Heart left ventricle (tissue), 16 donors: ENCODE results near the gene DNAL1. TPM values are rescaled to one million over a fixed set of nuclear protein-coding genes. Genes with fewer than 3 reads are reported as not detected.

Source experiments
- ATAC-seq, 4 donors: fragments of 200-7000 bp; cut with Tn5 transposase; one replicate each; pipeline ENCODE4 v1.9.1; 2020 to 2022; ENCODE audit warnings: moderate library complexity in 4 of 4, mild to moderate bottlenecking in 3 of 4, moderate number of reproducible peaks in 1 of 4
- DNase-seq, 5 donors: peaks; one replicate each; pipeline ENCODE4 v3.0.0-alpha.2; 2020
- H3K27ac ChIP-seq, 12 donors: fragments of 200-600 bp; sonication (generic) in 4 of 12; one replicate each; pipeline versions ENCODE4 v1.5.0 to v1.8.0; 2016 to 2022; ENCODE audit warnings: mild to moderate bottlenecking in 2 of 12
- H3K27me3 ChIP-seq, 9 donors: fragments of 200-600 bp; sonication (generic) in 2 of 9; one replicate each; pipeline versions ENCODE4 v1.5.1 to v1.8.0; 2016 to 2022; ENCODE audit warnings: mild to moderate bottlenecking in 3 of 9
- H3K36me3 ChIP-seq, 9 donors: fragments of 200-600 bp; sonication (generic) in 2 of 9; one replicate each; pipeline versions ENCODE4 v1.5.0 to v1.8.0; 2018 to 2022; ENCODE audit warnings: mild to moderate bottlenecking in 2 of 9
- H3K4me1 ChIP-seq, 12 donors: fragments of 200-600 bp; sonication (generic) in 4 of 12; one replicate each; pipeline versions ENCODE4 v1.5.0 to v1.8.0; 2016 to 2022; ENCODE audit warnings: mild to moderate bottlenecking in 3 of 12
- H3K4me3 ChIP-seq, 12 donors: fragments of 200-600 bp; sonication (generic) in 4 of 12; one replicate each; pipeline versions ENCODE4 v1.5.0 to v1.8.0; 2017 to 2022; ENCODE audit warnings: mild to moderate bottlenecking in 9 of 12, moderate library complexity in 4 of 12
- H3K9me3 ChIP-seq, 12 donors: fragments of 200-600 bp; sonication (generic) in 4 of 12; one replicate each; pipeline versions ENCODE4 v1.5.0 to v1.8.0; 2016 to 2022; ENCODE audit warnings: mild to moderate bottlenecking in 1 of 12
- CTCF ChIP-seq, 12 donors: fragments of 200-600 bp; sonication (generic) in 4 of 12; IDR thresholded peaks; one replicate each; pipeline versions ENCODE4 v1.5.0 to v1.8.0; 2018 to 2022; ENCODE audit warnings: antibody characterized with exemption in 12 of 12, mild to moderate bottlenecking in 5 of 12
- POLR2A ChIP-seq, 2 donors: fragments of 450-650 bp; IDR thresholded peaks; one replicate each; pipeline ENCODE4 v1.6.1; 2017; ENCODE audit warnings: antibody characterized with exemption in 2 of 2, mild to moderate bottlenecking in 2 of 2, moderate library complexity in 2 of 2
- WGBS, 4 donors: extraction: QIAGEN DNeasy Blood & Tissue Kit in 2 of 4; methylation state at CpG; one replicate each; pipeline versions ENCODE4 v1.1.5 to v1.1.7; 2013 to 2018; 5-methylcytosine and 5-hydroxymethylcytosine counted together
- intact Hi-C, 10 donors: fragments of 100-400 bp; cut with DNase I; formaldehyde crosslinking; loops; one replicate each; pipeline versions ENCODE4 v1.11.1 to v1.14.2; 2022
- polyA plus RNA-seq, 2 donors: library from polyadenylated mRNA; stranded (reverse); fragments of 200-250 nt; gene quantifications; one replicate each; pipeline ENCODE4 v1.2.3, GENCODE V29; 2013
- total RNA-seq, 9 donors: library from RNA; depleted of rRNA in 2 of 9; stranded (reverse); fragments of >200 nt in 2 of 9; fragmentation: NEBNext Ultra II Directional in 3 of 9; extraction: Animal tissue kit (Norgen Biotek cat#: 25700) in 3 of 9; gene quantifications; one replicate each; pipeline versions ENCODE4 v1.1.0 to v1.2.4, GENCODE V29; 2016 to 2023
- donor health status: ischemic (EF 13 %, LVEDD 7.1; RV severe dilation, severe dysfunction).
- donor health status: healthy with polysubstance abuse.
- donor health status: DM: no; HTN: yes; CAD: no.
- donor health status: DM: no; HTN: no; CAD: no.
- donor health status: ischemic (EF 25% LVEDD 6.9; RV normal size, moderate dysfunction).
- donor health status: ischemic (EF 25% LVEDD 5.7; RV mildly dilated, moderate dysfunction).
- donor health status: healthy.
- donor health status: DM: yes; HTN: yes; CAD: no.
- donor health status: ischemic (EF 35%, LVEDD 5.7; RV mildly dilated, moderate dysfunction).
- donor health status: nonischemic (EF 11% LVEDD 7.7; RV severe dilation, severe dysfunction).
- donor health status: DM: yes; HTN: yes; CAD: no.
- donor health status: PGD.
- donor health status: ischemic (EF 29% LVEDD 5.4; RV normal size, mild dysfunction).
- donor health status: nonischemic (EF 23%, LVEDD 6.1; RV moderate dilation, normal function).

Gene DNAL1
- total and polyA plus RNA-seq, 11 donors = 5.2 to 24.5 (median 13.3) TPM

- Histone ChIP-seq H3K36me3 (peaks cover 0 to 39% (median 36%) of the 10 kb centered on the region in 9 donors), H3K4me3 (peak within 1 kb of the TSS; percentile 69 to 94 (median 86)), H3K27ac (peak within 1 kb of the TSS; percentile 54 to 96 (median 92)), H3K27me3 (no peaks in the 10 kb centered on the region), H3K4me1 (peaks cover 0 to 52% (median 26%) of the 10 kb centered on the region in 12 donors), H3K9me3 (no peaks in the 10 kb centered on the region)
- DNase-seq = peak; percentile 90 to 93 (median 92)
- intact Hi-C loops = loop anchor here in 2 of 10 donors (5.0 to 10.0 kb wide), 2 partner anchors 67 to 69 kb away; partner anchors contain the start of gene DNAL1 (in 1 of the 2)
- TF ChIP-seq CTCF (IDR thresholded peaks at IDR 0.05) = no peak
- peak in 1 of 2 donors; percentile 84 for TF ChIP-seq POLR2A (IDR thresholded peaks at IDR 0.05)
- peak; percentile 55 to 89 (median 86) for ATAC-seq
- 0 to 1% (median 0%) methylated on average over 51 to 113 of the region's 113 CpGs for WGBS, 4 donors
These were observed 69.2 kb downstream of the DNAL1 start, which contains the start of gene PNMA1 for GRCh38 chr14:73713803-73714655. Gene PNMA1, minus strand, starts transcription at chr14:73714384. Its CDS starts 745 bp downstream, at chr14:73713639.

DNA sequence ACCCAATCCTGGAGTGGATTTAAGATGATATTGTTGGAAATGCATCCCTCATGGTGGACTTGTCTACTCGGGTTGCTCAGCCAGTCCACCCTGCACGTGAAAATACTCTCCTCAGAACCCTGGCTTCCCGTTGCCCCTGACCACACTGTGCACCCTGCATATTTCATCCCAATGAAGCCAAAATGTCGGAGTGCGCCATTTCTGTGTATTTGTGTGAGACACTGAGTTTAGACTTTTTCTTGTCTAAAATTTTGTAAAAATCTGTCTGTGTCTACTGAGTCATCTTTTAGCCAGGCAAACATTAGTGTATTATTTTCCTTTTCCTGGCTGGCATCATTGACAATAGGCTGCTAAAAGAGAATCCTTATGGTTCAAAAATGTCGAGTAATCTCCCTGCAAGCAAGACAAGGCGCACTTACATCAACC lies 69.9 kb downstream of the DNAL1 start:
- Histone ChIP-seq H3K27ac (peak overlapping the region in 6 of 12 donors; percentile 82 to 96 (median 92)), H3K4me1 (peaks cover 0 to 55% (median 26%) of the 10 kb centered on the region in 12 donors), H3K9me3 (no peaks in the 10 kb centered on the region), H3K36me3 (peaks cover 0 to 46% (median 42%) of the 10 kb centered on the region in 9 donors), H3K27me3 (no peaks in the 10 kb centered on the region), H3K4me3 (peak overlapping the region; percentile 69 to 94 (median 86))
- ATAC-seq (no peak), DNase-seq (no peak)
- no peak for TF ChIP-seq POLR2A (IDR thresholded peaks at IDR 0.05)
- no peak for TF ChIP-seq CTCF (IDR thresholded peaks at IDR 0.05)
- intact Hi-C loops = loop anchor here in 2 of 10 donors (5.0 to 10.0 kb wide), 2 partner anchors 67 to 70 kb away; partner anchors contain the start of gene DNAL1 (in 1 of the 2)
- 52 to 57% (median 56%) methylated on average over 7 of the region's 7 CpGs for WGBS, 4 donors

- DNase-seq (no peak), ATAC-seq (no peak)
- H3K9me3 ChIP-seq = no peaks in the 10 kb centered on the region
- no peak for TF ChIP-seq CTCF (IDR thresholded peaks at IDR 0.05)
- no peak for TF ChIP-seq POLR2A (IDR thresholded peaks at IDR 0.05)
- H3K27ac ChIP-seq = peak overlapping the region in 1 of 12 donors; percentile 96
- peaks cover 0 to 55% (median 26%) of the 10 kb centered on the region in 12 donors for H3K4me1 ChIP-seq
- peaks cover 0 to 56% (median 52%) of the 10 kb centered on the region in 9 donors for H3K36me3 ChIP-seq
- 87 to 95% (median 93%) methylated on average over 4 of the region's 4 CpGs for WGBS, 4 donors
- H3K4me3 ChIP-seq = no peak overlapping the region
- intact Hi-C loops = loop anchor here in 1 of 10 donors (10.0 kb wide), 1 partner anchor 71 kb away; the partner anchor contains the start of gene DNAL1
- no peaks in the 10 kb centered on the region for H3K27me3 ChIP-seq
These were observed 70.9 kb downstream of the DNAL1 start for GRCh38 chr14:73715707-73716106.

DNA sequence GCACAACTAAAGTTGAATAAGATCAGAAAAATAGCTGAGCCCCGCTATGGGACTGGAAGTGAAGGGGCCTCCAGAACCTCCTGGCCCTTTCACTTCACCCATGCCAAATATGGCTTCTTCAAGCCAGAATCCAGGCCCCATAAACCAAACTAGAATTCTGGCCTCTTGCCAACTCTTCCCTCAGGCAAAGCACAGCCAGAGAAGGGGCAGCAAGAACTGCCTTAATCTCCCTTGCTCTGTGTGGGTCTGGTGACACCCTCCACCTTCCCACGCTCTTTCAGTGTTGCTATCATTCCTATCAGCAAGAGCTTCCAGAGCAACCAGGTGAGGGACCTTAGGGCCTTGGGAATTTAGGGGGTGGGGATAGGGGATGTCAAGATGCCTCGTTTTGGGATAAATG lies 72.5 kb downstream of the DNAL1 start:
- peak overlapping the region in 10 of 12 donors; percentile 17 to 96 (median 78) for H3K27ac ChIP-seq
- no peaks in the 10 kb centered on the region for H3K27me3 ChIP-seq
- ATAC-seq (no peak), DNase-seq (no peak)
- intact Hi-C loops = loop anchor here in 1 of 10 donors (10.0 kb wide), 1 partner anchor 72 kb away; the partner anchor contains the start of gene DNAL1
- no peak for TF ChIP-seq CTCF (IDR thresholded peaks at IDR 0.05)
- TF ChIP-seq POLR2A (IDR thresholded peaks at IDR 0.05) = no peak
- H3K36me3 ChIP-seq = peaks cover 0 to 72% (median 68%) of the 10 kb centered on the region in 9 donors
- no peaks in the 10 kb centered on the region for H3K9me3 ChIP-seq
- WGBS, 4 donors = 70 to 79% (median 72%) methylated on average over 3 of the region's 3 CpGs
- H3K4me3 ChIP-seq = peak overlapping the region in 3 of 12 donors; percentile 45 to 55 (median 48)
- H3K4me1 ChIP-seq = peaks cover 0 to 56% (median 17%) of the 10 kb centered on the region in 12 donors
